Vagina (tissue), 2 donors: Measurements from ENCODE around the gene LRRC74A. TPM values are rescaled to one million over a fixed set of nuclear protein-coding genes. Genes with fewer than 3 reads are reported as not detected.

ENCODE experiments used
- DNase-seq, 2 donors: peaks; one replicate each; pipeline ENCODE4 v3.0.0-alpha.2; 2017; ENCODE audit errors: extremely low spot score in 2 of 2
- H3K27ac ChIP-seq: fragments of 200-600 bp; sonication (generic); one replicate; pipeline ENCODE4 v1.5.1; 2019
- H3K27me3 ChIP-seq: fragments of 200-600 bp; sonication (generic); one replicate; pipeline ENCODE4 v1.5.1; 2019
- H3K36me3 ChIP-seq, 2 donors: fragments of 200-600 bp; sonication (generic); one replicate each; pipeline ENCODE4 v1.5.1; 2017 to 2019
- H3K4me1 ChIP-seq: fragments of 200-600 bp; sonication (generic); one replicate; pipeline ENCODE4 v1.5.1; 2019
- H3K4me3 ChIP-seq, 2 donors: fragments of 200-600 bp; sonication (generic); 1 replicate in 1 of 2; 2 replicates in 1 of 2; pipeline ENCODE4 v1.5.1; 2016 to 2019
- H3K9me3 ChIP-seq: fragments of 200-600 bp; sonication (generic); one replicate; pipeline ENCODE4 v1.5.1; 2019
- POLR2A ChIP-seq, 2 donors: fragments of 450-650 bp; IDR thresholded peaks; one replicate each; pipeline ENCODE4 v1.6.1; 2017; ENCODE audit warnings: antibody characterized with exemption in 2 of 2, mild to moderate bottlenecking in 2 of 2, moderate library complexity in 2 of 2
- POLR2AphosphoS5 ChIP-seq, 2 donors: sonication (generic); formaldehyde crosslinking; IDR thresholded peaks; one replicate each; pipeline ENCODE4 v1.9.0; 2017; ENCODE audit warnings: antibody characterized with exemption in 2 of 2, mild to moderate bottlenecking in 2 of 2, low read depth in 1 of 2; ENCODE audit not compliant: insufficient read depth in 1 of 2
- intact Hi-C: fragments of 100-400 bp; cut with DNase I; formaldehyde crosslinking; loops from one replicate; pipeline ENCODE4 v1.15.1; 2023
- total RNA-seq: library from RNA; depleted of rRNA; stranded (reverse); fragments of >200 nt; gene quantifications from one replicate; pipeline ENCODE4 v1.2.3, GENCODE V29; 2016
- TF ChIP-seq, protein P1 (sequence below), 3 experiments: fragments of 450-650 bp in 2 of 3; fragments of 200-600 bp in 1 of 3; sonication (generic) in 1 of 3; IDR thresholded peaks; one replicate each; pipeline ENCODE4 v1.5.1; 2017 to 2019; ENCODE audit warnings: antibody characterized with exemption in 3 of 3, mild to moderate bottlenecking in 2 of 3, moderate library complexity in 2 of 3

Gene LRRC74A
- total RNA-seq, 1 donor from 2014 or later = not detected

DNA sequence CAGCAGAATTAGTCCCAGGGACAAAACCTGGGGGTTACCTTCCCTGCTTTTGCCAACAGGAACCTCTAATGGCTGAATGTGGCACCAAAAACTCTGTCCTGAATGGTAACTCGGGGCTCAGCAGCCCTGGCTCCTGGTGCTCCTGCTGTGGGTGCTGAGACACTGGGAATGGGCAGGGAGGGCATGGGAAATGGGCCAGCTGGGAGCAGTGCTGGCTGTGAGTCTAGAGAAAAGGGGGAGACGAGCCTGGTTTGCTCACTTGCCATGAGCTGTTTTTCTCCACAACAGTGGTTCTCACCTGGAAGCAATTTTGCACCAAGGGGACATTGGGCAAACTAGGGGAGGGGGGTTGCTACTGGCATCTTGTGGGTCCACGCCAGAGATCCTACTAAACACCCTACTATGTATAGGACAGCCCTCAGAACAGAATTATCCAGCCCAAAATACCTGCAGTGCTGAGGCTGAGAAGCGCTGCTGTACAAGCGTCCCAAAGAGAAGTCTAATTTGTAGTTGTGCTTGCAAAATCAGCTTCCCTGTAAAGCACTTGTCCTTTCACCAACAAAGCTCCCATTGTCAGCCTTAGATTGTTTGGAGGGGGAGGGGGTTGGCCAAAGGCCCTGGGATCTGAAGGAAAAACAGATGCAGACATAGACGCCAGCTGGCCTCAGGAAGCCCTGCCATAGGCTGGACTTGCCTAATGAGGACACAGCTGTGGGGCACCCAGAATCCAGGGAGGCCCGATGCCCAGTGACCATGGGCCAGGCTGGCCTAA is 3.6 kb downstream of the LRRC74A start:
- H3K27me3 ChIP-seq = no peaks in the 10 kb centered on the region
- no peak overlapping the region for H3K27ac ChIP-seq
- DNase-seq = no peak
- no peaks in the 10 kb centered on the region for H3K36me3 ChIP-seq
- H3K4me3 ChIP-seq = no peak overlapping the region
- no peak for TF ChIP-seq POLR2A (IDR thresholded peaks at IDR 0.05)
- intact Hi-C loops = no loop called here
- peaks cover 8% of the 10 kb centered on the region for H3K4me1 ChIP-seq
- no peaks in the 10 kb centered on the region for H3K9me3 ChIP-seq

DNA sequence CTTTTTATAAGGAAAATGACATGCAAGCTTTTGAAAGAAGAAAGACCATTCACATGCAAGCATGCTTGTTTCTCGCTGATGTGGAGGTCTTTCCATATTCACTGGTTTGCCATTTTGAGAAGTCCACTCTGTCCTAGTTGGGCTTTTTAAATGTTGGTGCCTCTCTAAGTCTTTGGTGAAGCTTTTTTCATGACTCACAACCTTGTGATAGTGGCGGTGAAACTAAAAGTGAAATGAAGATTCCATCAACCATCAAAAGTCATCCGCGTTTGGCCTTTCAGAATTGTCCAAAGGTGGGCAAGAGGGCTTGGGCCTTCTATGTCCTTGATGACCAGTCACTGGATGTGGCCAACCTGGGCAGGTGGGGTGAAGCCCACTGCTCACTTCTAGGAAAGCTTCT is 4.3 kb downstream of the LRRC74A start:
- no peak for DNase-seq
- Histone ChIP-seq H3K27ac (no peak overlapping the region), H3K9me3 (no peaks in the 10 kb centered on the region), H3K4me1 (peaks cover 8% of the 10 kb centered on the region), H3K36me3 (no peaks in the 10 kb centered on the region), H3K4me3 (no peak overlapping the region), H3K27me3 (no peaks in the 10 kb centered on the region)
- intact Hi-C loops = no loop called here
- TF ChIP-seq POLR2AphosphoS5 (IDR thresholded peaks at IDR 0.05; ENCODE audit: insufficient read depth in 1 of 2, low read depth in 1 of 2) (no peak), POLR2A (IDR thresholded peaks at IDR 0.05) (no peak)
- TF ChIP-seq, protein P1, sequence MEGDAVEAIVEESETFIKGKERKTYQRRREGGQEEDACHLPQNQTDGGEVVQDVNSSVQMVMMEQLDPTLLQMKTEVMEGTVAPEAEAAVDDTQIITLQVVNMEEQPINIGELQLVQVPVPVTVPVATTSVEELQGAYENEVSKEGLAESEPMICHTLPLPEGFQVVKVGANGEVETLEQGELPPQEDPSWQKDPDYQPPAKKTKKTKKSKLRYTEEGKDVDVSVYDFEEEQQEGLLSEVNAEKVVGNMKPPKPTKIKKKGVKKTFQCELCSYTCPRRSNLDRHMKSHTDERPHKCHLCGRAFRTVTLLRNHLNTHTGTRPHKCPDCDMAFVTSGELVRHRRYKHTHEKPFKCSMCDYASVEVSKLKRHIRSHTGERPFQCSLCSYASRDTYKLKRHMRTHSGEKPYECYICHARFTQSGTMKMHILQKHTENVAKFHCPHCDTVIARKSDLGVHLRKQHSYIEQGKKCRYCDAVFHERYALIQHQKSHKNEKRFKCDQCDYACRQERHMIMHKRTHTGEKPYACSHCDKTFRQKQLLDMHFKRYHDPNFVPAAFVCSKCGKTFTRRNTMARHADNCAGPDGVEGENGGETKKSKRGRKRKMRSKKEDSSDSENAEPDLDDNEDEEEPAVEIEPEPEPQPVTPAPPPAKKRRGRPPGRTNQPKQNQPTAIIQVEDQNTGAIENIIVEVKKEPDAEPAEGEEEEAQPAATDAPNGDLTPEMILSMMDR (IDR thresholded peaks at IDR 0.05) = no peak

DNA sequence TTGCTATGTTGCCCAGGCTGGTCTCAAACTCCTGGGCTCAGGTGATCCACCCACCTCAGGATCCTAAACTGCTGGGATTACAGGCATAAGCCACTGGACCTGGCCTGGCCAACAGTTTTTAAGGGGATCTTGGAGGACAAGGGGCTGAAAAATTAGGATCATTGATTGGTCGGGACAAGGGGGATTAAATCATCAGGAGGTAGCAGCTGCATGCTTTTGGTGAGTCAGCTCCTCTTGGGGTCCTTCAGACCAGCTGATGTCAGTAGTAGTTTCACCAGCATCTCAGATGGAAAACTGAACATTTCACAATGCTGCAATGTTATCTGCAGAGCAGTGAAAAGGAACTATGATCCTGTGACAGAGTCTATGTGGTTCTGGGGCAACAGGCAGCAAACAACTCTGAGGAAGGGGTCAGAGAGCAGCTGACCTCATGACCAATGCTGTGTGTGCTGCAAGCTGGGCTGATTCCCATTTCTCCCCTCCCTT is 6.3 kb downstream of the LRRC74A start:
- Histone ChIP-seq H3K4me3 (no peak overlapping the region), H3K9me3 (no peaks in the 10 kb centered on the region), H3K4me1 (peaks cover 5% of the 10 kb centered on the region), H3K27me3 (no peaks in the 10 kb centered on the region), H3K27ac (no peak overlapping the region), H3K36me3 (no peaks in the 10 kb centered on the region)
- TF ChIP-seq POLR2AphosphoS5 (IDR thresholded peaks at IDR 0.05; ENCODE audit: insufficient read depth in 1 of 2, low read depth in 1 of 2) (no peak), POLR2A (IDR thresholded peaks at IDR 0.05) (no peak)
- TF ChIP-seq, protein P1 (IDR thresholded peaks at IDR 0.05) = no peak
- intact Hi-C loops = no loop called here
- DNase-seq = no peak

DNA sequence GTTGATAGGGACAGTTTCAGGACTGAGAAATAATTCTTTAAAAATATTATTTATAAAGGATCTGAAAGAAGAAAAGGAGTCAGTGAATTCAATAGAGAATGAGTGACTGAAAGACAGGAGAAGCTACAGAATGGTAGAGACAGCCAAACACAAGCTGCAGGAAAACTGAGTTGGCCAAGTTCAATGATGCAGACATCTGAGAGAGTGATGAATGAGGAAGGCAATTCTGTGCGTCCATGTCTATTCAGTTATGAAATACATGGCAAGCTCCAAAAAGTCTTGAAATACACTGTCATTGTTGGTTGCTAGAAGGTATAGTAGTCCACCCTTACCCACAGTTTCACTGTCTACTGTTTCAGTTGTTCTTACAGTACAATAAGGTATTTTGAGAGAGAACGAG is 6.8 kb downstream of the LRRC74A start:
- Histone ChIP-seq H3K4me1 (peaks cover under 1% of the 10 kb centered on the region), H3K4me3 (no peak overlapping the region), H3K36me3 (no peaks in the 10 kb centered on the region), H3K9me3 (no peaks in the 10 kb centered on the region), H3K27me3 (no peaks in the 10 kb centered on the region), H3K27ac (no peak overlapping the region)
- DNase-seq = no peak
- no peak for TF ChIP-seq POLR2AphosphoS5 (IDR thresholded peaks at IDR 0.05; ENCODE audit: insufficient read depth in 1 of 2, low read depth in 1 of 2)
- no peak for TF ChIP-seq POLR2A (IDR thresholded peaks at IDR 0.05)
- TF ChIP-seq, protein P1 (IDR thresholded peaks at IDR 0.05) = no peak
- intact Hi-C loops = no loop called here

DNA sequence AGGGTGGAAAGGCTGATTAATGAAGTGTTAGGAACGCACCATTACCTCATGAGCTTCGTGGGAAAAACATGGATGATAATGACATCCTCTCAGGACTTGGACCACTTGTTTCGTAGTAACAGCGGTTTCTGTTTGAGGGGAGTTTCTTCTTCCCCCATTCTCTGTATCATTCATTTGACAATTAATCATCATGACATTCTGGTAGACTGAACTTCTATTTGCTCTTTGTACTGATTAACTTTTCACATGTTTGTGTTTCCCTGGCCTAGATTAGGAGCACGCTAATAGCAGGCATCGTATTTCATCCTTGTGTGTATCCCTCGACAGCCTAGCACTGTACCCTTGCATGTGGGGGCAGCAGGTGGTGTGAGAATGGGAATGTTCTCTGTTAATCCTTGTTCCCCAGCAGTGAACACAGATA is 8.0 kb downstream of the LRRC74A start:
- no peak for TF ChIP-seq POLR2A (IDR thresholded peaks at IDR 0.05)
- TF ChIP-seq, protein P1 (IDR thresholded peaks at IDR 0.05) = no peak
- TF ChIP-seq POLR2AphosphoS5 (IDR thresholded peaks at IDR 0.05; ENCODE audit: insufficient read depth in 1 of 2, low read depth in 1 of 2) = no peak
- intact Hi-C loops = no loop called here
- Histone ChIP-seq H3K4me3 (no peak overlapping the region), H3K27me3 (no peaks in the 10 kb centered on the region), H3K9me3 (no peaks in the 10 kb centered on the region), H3K4me1 (no peaks in the 10 kb centered on the region), H3K36me3 (no peaks in the 10 kb centered on the region), H3K27ac (no peak overlapping the region)
- DNase-seq = no peak
